NCI-H1436 (cell line): ENCODE results near the gene SPNS2.

ENCODE experiments used
- DNase-seq: peaks from one replicate; lab custom pipeline; 2025; lab: John Stamatoyannopoulos, UW

SPNS2 gene

DNA sequence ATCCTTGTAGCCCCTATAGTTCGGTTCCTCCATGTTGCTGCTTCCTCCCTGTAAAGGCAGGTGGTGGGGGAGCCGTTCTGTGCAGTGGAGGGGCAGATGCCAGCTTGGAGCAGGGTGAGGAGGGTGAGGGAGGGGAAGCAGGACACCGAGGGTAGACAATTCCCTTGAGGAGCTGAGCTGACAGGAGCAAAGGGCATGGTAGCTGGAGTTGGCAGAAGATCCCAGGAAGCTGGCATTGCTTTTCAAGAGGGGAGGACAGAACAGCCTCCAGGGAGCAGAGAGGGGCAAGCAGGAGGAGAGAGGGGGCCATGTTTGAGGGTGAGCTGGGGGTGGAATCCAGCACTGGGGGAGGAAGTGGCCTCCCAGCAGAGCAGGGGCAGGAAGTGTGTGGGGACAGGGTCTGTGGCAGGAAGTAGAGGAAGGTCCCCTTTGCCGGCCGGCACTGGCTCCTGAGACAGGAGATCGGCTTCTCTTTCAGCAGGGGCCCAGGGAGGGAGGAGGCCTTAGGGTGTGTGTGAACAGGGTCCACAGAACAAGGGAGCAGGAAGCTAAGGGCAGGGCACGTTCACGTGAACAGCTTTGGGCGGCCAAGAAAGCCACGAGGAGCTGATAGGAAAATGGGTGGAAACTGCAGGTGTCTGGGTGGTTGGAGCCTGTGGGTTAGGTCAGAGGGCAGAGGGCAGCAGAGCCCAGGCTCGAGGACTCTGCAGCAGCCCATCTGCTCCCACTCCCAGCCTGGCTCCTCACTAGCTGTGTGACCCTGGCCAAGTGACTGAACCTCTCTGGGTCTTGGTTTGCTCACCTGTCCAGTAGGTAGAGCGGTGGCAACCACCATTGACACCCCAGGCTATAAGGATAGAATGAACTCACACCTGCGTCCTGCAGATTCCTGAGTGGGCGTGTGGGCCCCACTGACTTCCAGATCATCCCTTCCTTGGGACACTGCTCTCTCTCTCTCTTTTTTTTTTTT is 17.5 kb upstream of the SPNS2 start:
- no peak for DNase-seq

DNA sequence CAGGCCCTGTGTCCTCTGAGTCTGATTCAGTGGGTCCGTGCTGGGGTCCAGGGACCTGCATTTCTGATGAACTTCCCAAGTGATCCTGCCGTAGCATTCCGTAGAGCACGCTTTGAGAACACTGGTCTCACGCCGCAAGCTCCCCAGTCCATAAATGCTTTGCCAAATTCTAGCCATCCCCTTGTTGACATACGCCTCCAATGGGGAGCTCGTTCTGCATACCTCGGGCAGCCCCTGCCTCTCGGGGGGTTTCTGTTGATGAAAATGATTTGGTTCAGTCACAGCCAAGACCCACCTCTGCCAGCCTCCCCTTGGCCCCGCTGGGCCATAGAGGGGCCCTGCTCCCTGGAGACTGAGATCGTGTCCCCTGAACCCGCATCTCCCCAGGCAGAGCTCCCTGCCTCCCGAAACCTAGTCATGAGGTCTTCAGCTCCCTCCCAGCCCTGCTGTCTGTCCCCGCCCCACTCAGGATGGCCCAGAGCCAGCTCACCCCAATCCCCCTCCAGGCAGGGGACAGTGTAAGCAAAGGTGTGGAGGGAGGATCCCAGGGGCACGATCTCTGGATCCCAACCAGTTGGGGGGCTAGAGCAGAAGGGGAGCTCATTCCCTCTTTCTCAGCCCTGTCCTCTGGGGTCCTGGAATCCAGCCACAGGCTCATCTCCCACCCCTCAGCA is 16.2 kb upstream of the SPNS2 start:
- DNase-seq: no peak

- no peak for DNase-seq
These were observed 15.5 kb upstream of the SPNS2 start for GRCh38 chr17:4483012-4483840.

- DNase-seq: no peak
These were observed 12.7 kb upstream of the SPNS2 start for GRCh38 chr17:4485676-4486646.

DNA sequence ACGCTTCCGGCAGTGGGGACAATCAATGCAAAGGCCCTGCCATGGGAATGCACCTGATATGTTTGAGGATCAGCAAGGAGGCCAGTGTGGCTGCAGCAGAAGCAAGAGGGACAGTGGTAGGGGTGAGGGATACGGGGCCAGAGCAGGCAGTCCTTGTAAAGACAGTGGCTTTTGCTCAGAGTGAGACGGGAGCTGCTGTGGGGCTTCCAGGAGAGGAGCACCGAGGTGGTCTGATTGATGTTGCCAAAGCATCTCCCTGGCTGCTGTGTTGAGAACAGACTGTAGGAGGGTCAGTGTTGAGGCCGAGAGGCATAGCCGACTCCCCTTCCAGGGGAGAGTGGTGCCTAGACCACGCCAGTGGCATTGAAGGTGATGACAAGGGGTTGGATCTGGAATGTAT is 11.4 kb upstream of the SPNS2 start:
- DNase-seq: no peak

- DNase-seq: no peak
These were observed 10.6 kb upstream of the SPNS2 start for GRCh38 chr17:4487820-4488716.

DNA sequence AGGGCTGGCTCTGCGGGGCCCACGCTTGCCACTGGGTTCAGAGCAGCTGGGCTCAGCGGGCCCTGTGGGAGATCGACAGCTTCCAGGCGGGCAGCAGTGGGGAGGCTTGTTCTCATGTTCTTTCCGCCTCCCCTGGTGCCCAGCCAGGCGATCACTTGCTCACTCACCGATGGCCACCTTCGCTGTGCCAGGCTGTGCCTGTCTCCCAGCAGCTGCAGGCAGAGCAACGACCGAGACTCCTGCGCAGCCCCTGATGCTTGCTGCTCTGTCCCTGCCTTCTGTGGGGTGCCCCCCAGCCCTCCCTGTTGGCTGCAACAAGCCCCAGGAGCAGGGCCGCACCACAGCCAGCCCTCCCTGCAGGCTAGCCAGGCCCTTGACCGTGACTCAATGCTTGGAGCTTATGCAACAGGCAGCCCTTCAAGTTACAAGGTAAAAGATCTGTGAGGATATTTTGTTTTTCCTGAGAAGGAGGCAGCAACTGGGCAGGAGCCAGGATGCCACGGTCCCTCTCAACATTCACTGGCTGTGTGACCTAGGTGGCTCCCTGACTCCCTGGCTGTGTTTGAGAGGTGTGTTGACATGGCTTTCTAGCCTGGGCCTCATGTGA is 9.6 kb upstream of the SPNS2 start:
- no peak for DNase-seq

GRCh38 chr17:4490109-4490591 is 8.5 kb upstream of the SPNS2 start:
- DNase-seq: no peak

DNA sequence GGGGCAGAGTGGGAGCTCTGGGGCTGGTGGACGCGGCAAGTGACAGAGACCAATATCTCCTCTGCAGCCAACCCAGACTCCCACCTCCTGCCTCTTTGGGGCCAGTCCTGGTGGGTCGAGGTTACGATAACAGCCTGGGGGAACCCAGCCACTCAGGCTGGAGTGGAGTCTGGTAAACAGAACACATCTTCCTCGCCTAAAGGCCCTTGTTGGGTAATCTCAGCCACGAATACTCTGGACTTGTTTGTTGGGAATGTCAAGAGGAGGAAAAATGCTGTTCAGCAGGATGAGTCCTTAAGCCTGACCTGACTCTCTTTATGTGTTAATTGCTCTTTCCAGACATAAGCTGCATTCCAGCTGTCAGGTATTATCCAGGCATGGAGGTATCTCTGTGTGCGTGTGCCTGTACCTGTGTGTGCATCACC is 8.0 kb upstream of the SPNS2 start:
- no peak for DNase-seq

GRCh38 chr17:4492721-4493561 is 5.7 kb upstream of the SPNS2 start:
- DNase-seq: no peak

DNA sequence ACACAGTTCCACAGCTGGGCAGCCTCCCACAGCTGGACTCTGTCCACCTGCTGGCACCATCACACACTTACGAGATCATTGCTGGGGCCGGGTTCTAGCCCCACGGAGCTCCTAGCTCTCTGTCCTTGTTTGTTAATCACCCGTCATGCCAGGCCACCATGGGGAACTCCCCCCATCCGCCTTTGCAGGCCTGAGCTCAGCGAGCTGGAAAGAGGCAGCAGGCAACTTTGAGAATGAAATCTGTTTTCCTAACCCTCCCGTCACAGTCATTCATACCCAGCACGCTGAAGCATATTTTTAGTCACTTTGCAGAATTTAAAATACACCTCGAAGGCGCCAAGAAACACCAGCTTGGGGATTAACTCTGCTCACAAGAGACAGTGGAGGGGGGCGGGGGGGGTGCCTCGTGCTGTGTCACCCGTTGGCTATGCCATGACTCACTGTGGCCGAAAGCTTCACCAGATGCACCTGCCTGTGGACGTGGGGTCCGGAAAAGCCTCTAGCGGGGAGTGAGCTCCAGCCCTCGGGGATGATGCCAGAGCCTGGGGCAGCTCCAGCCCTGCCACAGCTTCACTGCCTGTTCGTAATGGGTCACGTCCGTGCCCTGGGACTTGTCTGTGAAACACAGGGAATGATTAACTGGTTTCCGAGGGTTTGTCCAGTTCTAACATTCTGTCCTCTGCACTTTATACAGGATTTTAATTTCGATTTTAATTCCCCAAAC is 1.4 kb upstream of the SPNS2 start:
- no peak for DNase-seq

GRCh38 chr17:4499431-4500190 is 930 bp downstream of the SPNS2 start:
- no peak for DNase-seq

DNA sequence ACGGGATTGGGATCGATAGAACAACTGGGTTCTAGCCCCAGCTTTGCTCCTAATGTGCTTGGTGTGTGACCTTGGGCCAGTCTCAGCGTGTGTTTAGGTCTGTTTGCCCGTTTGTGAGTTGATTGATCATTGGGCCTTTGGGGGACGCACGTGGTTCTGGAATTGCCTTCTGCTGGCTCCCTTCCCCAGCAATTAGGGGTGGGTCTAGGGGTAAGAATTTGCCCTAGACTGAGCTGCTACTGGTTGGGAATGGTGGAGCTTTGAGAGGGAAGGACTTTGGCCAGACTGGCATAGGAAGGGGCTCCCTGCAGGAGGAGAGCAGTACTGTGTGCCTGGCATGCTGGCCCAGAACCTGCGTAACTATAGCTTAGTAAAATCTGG is 1.5 kb downstream of the SPNS2 start:
- no peak for DNase-seq

DNA sequence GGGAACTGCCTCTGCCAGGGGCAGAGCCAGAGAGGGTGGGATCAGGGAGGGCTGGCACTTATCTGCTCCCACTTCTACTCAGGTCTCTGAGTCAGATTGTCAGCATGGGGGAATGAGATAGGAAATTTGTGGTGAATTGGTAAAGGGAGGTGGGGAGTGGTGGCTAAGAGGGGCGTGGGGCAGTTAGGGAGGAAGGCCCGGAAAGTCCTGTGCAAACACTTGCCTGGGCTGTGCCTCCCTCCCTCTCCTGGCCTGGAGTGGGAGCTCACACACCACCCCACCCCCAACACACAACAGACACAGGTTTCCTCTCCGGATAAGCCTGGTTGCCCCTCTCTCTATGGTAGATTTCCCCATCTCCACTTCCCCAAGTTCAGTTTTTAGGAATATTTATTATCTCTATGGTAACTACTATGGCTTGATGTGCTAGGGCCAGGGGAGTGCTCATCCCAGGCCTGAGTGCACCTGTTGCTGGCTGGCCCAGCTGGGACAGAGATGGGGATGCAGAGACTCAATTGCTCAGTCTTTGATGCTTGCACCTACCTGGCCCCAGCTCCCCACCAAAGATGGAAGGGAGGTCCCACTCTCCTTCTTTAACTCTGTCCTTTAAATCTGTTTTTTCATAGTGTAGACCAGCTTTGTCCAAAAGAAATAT is 2.7 kb downstream of the SPNS2 start:
- DNase-seq: no peak

DNA sequence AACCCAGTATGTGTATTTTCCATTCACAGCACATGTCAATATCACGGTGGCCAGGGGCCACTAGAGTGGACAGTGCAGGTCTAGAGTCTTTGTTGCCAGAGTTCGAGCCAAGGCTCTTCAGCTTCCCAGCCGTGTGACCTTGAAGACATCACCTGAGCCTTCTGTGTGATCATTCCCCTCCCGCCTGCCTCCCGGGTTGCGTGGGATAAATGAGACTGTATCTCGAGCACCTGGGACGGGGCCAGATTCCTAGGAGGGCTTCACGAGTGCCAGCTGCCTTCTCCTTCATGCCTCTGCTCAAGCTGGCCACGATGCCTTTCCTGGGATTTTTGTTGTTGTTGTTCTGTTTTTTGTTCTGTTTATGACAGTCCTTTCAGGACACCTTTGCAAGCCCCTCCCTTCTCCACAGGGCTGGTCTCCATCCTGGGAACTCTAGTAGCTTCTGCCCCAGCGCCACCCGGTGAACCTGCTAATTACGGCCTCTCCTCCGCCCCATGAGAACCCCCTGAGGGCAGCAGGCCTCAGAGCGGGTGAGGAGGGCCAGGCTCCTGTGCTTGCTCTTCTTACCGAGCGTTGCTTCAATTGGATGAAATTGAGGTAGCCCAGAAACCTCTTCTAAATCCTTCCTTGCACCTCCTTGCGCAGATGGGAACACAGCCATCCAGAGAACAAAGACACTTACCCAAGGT is 3.9 kb downstream of the SPNS2 start:
- DNase-seq: no peak
